Activated CD8-positive, alpha-beta memory T cell treated with anti-CD3 and anti-CD28 coated beads for 1 hour (primary cell): ENCODE results near the gene TMEM234.

Source experiments
- DNase-seq, 2 donors: peaks; one replicate each; pipeline ENCODE4 v3.0.0-alpha.2; 2020; ENCODE audit warnings: low read depth in 1 of 2; ENCODE audit errors: extremely low read depth in 1 of 2

TMEM234 gene

DNA sequence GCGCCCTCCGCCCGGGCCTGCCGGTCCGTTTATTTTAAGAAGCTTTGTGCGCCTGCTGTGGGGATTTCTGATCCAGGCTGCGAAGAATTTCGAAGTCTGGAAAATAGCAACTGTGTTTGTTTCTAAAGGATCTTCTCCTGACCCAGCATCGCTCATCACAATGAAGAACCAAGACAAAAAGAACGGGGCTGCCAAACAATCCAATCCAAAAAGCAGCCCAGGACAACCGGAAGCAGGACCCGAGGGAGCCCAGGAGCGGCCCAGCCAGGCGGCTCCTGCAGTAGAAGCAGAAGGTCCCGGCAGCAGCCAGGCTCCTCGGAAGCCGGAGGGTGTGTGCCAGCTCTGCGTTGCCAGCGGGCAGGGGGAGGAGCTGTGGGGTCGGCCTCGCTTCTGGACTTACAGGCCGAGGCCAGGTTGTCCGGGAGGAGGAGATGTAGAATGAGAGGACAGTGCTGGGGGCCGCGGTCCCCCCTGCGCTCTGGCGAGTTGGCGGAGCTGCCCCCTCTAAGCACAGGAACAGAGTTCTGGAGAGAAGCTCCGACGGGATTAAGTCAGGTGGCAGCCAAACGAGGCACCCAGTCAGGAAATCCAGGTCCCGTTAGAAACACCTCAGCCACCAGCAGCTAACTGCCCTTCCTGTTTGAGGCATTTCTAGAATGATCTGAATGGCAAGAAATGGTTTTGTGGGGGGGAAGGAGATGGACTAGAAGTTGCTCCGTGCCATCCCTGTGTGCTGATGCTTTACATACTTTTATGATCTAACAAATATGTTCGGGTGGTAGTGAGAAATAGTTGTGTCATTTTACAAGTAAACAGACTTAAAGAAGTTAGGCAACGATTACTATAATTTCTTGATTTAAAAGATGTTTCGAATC is 41.7 kb downstream of the TMEM234 start:
- DNase-seq: no peak

DNA sequence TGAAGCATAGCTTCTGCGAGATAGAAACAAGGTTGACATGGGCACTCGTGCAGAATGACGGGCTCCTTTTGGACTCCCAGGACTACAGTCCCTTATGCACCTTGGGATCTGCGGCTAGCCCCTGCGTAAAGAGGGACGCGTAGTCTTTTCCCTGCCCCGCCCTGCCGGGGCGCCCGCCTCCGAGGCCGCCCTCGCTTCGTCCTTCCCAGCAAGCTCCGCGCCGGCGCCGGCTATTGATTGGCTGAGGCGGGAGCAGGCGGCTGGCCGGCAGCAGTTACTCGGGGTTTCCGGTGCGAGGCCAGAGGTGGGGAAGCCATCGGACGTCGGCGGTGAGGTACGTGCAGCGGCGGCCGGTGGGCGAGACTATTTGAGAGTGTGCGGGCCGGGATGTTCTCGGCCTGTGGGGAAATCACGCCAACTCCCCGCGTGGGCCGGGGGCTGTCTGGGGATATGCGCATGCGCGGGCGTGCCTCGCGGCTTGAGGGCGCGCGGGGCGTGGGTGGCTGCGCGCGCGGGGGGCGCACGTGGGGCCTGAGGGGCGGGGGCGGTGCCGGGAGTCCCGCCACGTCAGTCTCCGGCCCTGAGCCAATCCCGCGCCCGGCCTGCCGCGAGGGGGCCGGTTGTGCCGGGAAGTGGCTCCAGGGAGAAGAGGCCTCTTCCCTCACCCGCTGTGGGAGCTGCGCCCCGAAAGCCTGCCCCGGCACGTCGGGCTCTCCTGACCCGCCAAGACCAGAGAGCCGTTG is 42.5 kb downstream of the TMEM234 start, which contains the start of gene TXLNA:
TSS of gene TXLNA (plus strand) at position 233 of the 743 bp plus-strand sequence. CDS start 671 bp downstream, outside the sequence.
- peak; percentile 61 to 82 for DNase-seq

DNA sequence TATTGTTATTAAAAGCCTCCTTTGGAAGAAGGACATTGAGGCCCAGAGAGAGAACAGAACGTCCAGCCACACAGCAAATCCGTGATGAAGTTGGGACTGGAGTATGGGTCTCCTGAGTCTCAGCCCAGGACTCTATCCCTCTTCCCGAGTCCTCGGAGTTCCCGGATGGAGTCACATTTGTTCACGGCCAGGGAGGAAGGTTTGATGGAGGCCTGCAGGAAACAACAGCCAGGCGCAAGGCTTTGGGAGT is 43.0 kb downstream of the TMEM234 start:
- no peak for DNase-seq

DNA sequence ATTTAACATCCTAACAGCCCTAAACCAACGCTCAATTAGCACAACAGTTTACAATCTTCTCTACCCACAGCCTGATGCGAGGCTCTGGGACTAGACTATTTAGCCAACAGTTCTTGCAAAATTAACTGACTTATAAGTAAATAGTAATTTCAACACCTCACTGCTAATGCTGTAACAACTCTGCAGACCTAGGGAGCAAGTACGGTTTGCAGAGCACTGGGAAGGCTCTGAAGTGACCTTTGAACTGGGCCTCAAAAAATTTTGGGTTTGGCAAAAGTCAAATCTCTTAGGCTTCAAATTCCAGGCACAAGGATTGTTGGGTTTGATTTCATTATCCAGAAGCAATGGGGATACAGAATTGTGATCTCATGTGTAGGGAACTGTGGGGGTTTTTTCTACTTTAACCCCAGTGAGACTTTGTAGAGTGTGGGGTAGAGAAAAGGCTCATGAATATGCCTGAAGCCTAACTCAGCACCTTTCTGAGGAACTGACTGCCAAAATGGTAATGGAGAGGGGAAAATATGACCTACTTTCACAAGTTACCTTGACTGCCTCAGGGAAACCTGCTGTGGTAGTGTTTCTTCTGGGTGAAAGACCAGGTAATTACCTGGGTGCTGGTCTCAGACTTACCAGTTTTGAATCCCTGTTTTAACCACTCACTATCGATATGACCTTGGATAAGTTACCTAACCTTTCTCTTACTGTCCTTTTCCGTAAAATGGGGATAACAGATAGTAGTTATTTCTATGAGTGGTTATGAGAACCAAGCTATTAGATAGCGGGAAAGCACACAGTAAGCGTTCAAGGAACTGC is 43.6 kb downstream of the TMEM234 start:
- no peak for DNase-seq

DNA sequence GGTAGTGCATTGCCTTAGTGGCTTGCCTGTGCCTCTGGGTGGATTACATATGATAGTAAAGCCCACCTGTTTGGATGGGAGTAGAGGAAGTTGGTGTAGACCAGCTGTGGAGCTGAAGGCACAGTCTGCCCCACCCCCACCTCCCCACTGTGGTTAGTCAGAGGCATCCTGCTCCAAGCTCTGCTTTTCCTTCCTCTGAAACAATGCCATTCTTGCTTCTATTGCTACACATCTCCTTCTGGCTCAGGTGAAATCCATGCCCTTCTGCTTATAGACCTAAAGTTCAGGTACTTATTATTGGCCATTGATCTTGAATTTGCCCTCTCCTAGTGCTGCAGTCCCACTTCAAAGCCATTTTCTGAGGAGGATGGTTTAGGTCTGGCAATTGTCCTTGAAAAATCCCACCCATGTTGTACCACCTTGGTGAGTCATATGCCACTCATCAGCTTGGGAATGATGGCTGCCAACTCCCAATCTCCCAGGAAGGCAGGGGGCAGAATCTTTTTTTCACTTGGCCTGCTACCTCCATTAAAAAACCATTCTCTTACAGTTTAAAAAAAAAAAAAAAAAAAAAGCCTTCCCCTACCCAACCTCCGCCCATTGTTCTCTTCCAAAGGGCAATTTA is 49.4 kb downstream of the TMEM234 start:
- DNase-seq: no peak

DNA sequence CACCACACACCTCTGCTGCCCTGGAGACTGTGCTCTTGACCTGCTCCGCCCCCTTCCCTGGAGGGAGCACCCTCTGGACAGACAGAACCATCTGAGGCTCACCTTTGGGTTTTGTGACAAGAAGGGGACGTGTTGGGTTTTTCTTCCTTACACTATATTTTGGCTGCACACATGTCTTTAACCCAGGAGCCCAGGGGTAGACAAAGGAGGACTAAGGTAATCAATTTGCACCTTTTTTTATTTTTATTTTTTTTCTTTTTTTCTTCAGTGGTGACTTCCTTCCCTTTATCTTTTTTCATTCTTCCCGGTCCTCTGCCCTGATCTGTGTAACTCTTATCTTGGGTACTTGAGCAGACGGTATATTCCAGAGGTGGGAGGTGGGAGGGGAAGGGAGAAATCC is 51.2 kb downstream of the TMEM234 start:
- DNase-seq: no peak
